SK-N-SH treated with all-trans-retinoic acid at 6 μM for 48 hours (cell line): Measurements from ENCODE around the gene NCBP2L.

Source experiments
- ISL1 ChIP-seq: fragments of 250-450 bp; sonication (Bioruptor Pico); IDR thresholded peaks from 2 replicates; pipeline ENCODE4 v2.1.2; 2022; ENCODE audit warnings: mild to moderate bottlenecking, moderate library complexity
- ZFP3 ChIP-seq: fragments of 250-450 bp; sonication (Bioruptor Pico); IDR thresholded peaks from 2 replicates; pipeline ENCODE4 v1.5.0; 2020; ENCODE audit warnings: mild to moderate bottlenecking, moderate library complexity

- no peak for TF ChIP-seq ISL1
- TF ChIP-seq ZFP3 (CRISPR knock-in tag), result no peak
Observed at GRCh38 chrX:107823456-107823855, 45.9 kb downstream of the NCBP2L start.
